Mesenchymal stem cell (in vitro differentiated cells and primary cell): ENCODE data around the gene ULBP1. TPM values are rescaled to one million over a fixed set of nuclear protein-coding genes. Genes with fewer than 3 reads are reported as not detected.

Experiments
- DNase-seq: peaks from one replicate; pipeline ENCODE4 v3.0.0-alpha.2; 2013
- H2AFZ ChIP-seq: one replicate; pipeline ENCODE4 v1.6.1; 2013; ENCODE audit warnings: low read depth, mild to moderate bottlenecking, control low read depth, inconsistent platforms, low read length, moderate library complexity
- H2AK5ac ChIP-seq: 2 replicates; pipeline ENCODE4 v1.6.1; 2013; ENCODE audit warnings: low read length, moderate library complexity, mild to moderate bottlenecking, inconsistent platforms; ENCODE audit not compliant: severe bottlenecking
- H2BK120ac ChIP-seq: one replicate; pipeline ENCODE4 v1.6.1; 2013; ENCODE audit warnings: low read depth, mild to moderate bottlenecking, inconsistent platforms, low read length, moderate library complexity
- H2BK12ac ChIP-seq, 2 experiments: one replicate each; pipeline ENCODE4 v1.6.1; 2013; ENCODE audit warnings: inconsistent platforms in 2 of 2, low read length in 2 of 2, mild to moderate bottlenecking in 2 of 2, moderate library complexity in 2 of 2, control low read depth in 1 of 2
- H2BK15ac ChIP-seq: one replicate; pipeline ENCODE4 v1.6.1; 2013; ENCODE audit warnings: mild to moderate bottlenecking, low read depth, inconsistent platforms; ENCODE audit not compliant: poor library complexity, severe bottlenecking
- H2BK5ac ChIP-seq: 2 replicates; pipeline ENCODE4 v1.6.1; 2013; ENCODE audit warnings: low read depth, mild to moderate bottlenecking, low read length, control low read depth, inconsistent platforms; ENCODE audit not compliant: poor library complexity, severe bottlenecking
- H3K14ac ChIP-seq, 2 experiments: one replicate each; pipeline ENCODE4 v1.6.1; 2013; ENCODE audit warnings: inconsistent platforms in 2 of 2, low read length in 2 of 2, control low read depth in 1 of 2, mild to moderate bottlenecking in 1 of 2, moderate library complexity in 1 of 2
- H3K18ac ChIP-seq, 2 experiments: one replicate each; pipeline ENCODE4 v1.6.1; 2013; ENCODE audit warnings: inconsistent platforms in 2 of 2, low read length in 2 of 2, control low read depth in 1 of 2, low read depth in 1 of 2, mild to moderate bottlenecking in 1 of 2
- H3K23ac ChIP-seq, 2 experiments: one replicate each; pipeline ENCODE4 v1.6.1; 2013; ENCODE audit warnings: inconsistent platforms in 2 of 2, low read length in 2 of 2, mild to moderate bottlenecking in 2 of 2, moderate library complexity in 2 of 2, control low read depth in 1 of 2
- H3K27ac ChIP-seq: 2 replicates; pipeline ENCODE4 v1.5.1; 2013; ENCODE audit warnings: mild to moderate bottlenecking, moderate library complexity, low read length, control low read depth, inconsistent platforms; ENCODE audit not compliant: poor library complexity, severe bottlenecking
- H3K27me3 ChIP-seq, 2 experiments: 2 replicates each; pipeline versions ENCODE4 v1.6.1 to v1.7.0; 2013; ENCODE audit warnings: low read length in 2 of 2, mild to moderate bottlenecking in 2 of 2, moderate library complexity in 2 of 2, control low read depth in 1 of 2, inconsistent platforms in 1 of 2; ENCODE audit not compliant: control insufficient read depth in 1 of 2, insufficient read depth in 1 of 2
- H3K36me3 ChIP-seq, 2 experiments: 2 replicates each; pipeline versions ENCODE4 v1.6.1 to v1.7.0; 2013; ENCODE audit warnings: low read length in 2 of 2, control low read depth in 1 of 2, inconsistent platforms in 1 of 2, low read depth in 1 of 2, mild to moderate bottlenecking in 1 of 2; ENCODE audit not compliant: insufficient read depth in 2 of 2, control insufficient read depth in 1 of 2
- H3K4ac ChIP-seq, 2 experiments: one replicate each; pipeline ENCODE4 v1.6.1; 2013; ENCODE audit warnings: inconsistent platforms in 2 of 2, low read length in 2 of 2, mild to moderate bottlenecking in 2 of 2, moderate library complexity in 2 of 2, control low read depth in 1 of 2, low read depth in 1 of 2
- H3K4me1 ChIP-seq: 2 replicates; pipeline ENCODE4 v1.6.1; 2013; ENCODE audit warnings: low read depth, low read length, control low read depth; ENCODE audit not compliant: control insufficient read depth, insufficient read depth
- H3K4me2 ChIP-seq: 2 replicates; pipeline ENCODE4 v1.6.1; 2013; ENCODE audit warnings: low read length, mild to moderate bottlenecking, inconsistent platforms; ENCODE audit not compliant: poor library complexity, severe bottlenecking
- H3K4me3 ChIP-seq, 2 experiments: 2 replicates each; pipeline versions ENCODE4 v1.5.1 to v1.7.0; 2013; ENCODE audit warnings: low read length in 2 of 2, mild to moderate bottlenecking in 2 of 2, control low read depth in 1 of 2, low read depth in 1 of 2; ENCODE audit not compliant: insufficient read depth in 1 of 2
- H3K79me1 ChIP-seq: replicated peaks from 2 replicates; pipeline ENCODE4 v1.6.1; 2013; ENCODE audit warnings: mild to moderate bottlenecking, control low read depth, low read length, inconsistent platforms; ENCODE audit not compliant: poor library complexity, severe bottlenecking
- H3K9ac ChIP-seq: 2 replicates; pipeline ENCODE4 v1.7.0; 2013; ENCODE audit warnings: mild to moderate bottlenecking, low read length, moderate library complexity
- H3K9me3 ChIP-seq: 2 replicates; pipeline ENCODE4 v1.7.0; 2013; ENCODE audit warnings: mild to moderate bottlenecking, low read length; ENCODE audit not compliant: control insufficient read depth
- H4K8ac ChIP-seq: one replicate; pipeline ENCODE4 v1.6.1; 2013; ENCODE audit warnings: inconsistent platforms, mild to moderate bottlenecking, low read length, moderate library complexity
- H4K91ac ChIP-seq: one replicate; pipeline ENCODE4 v1.6.1; 2013; ENCODE audit warnings: mild to moderate bottlenecking, low read length, inconsistent platforms
- WGBS: methylation state at CpG from one replicate; pipeline ENCODE4 v1.1.7; 2013; ENCODE audit warnings: mixed read lengths; 5-methylcytosine and 5-hydroxymethylcytosine counted together
- polyA plus RNA-seq, 2 experiments: library from polyadenylated mRNA; stranded (reverse); fragments of 200-250 nt; gene quantifications; one replicate each; pipeline ENCODE4 v1.2.3, GENCODE V29; 2013

Gene ULBP1
- polyA plus RNA-seq (2013, experiment 1 of 2) = 6.5 TPM
- polyA plus RNA-seq (2013, experiment 2 of 2) = 6.7 TPM

- no peak within 1 kb of the TSS for H2BK5ac ChIP-seq
- H3K4ac ChIP-seq = no peak within 1 kb of the TSS
- no peak within 1 kb of the TSS for H3K27ac ChIP-seq
- H2BK12ac ChIP-seq = peak within 1 kb of the TSS; percentile 52 to 74
- peak within 1 kb of the TSS in 1 of 2 experiments; percentile 93 for H3K14ac ChIP-seq
- H3K23ac ChIP-seq = peak within 1 kb of the TSS in 1 of 2 experiments; percentile 86
- peak within 1 kb of the TSS; percentile 82 for H3K4me2 ChIP-seq
- WGBS = under 1% methylated on average over 62 of the region's 69 CpGs
- peak within 1 kb of the TSS; percentile 61 for H4K8ac ChIP-seq
- no peak within 1 kb of the TSS for H2BK120ac ChIP-seq
- no peaks in the 10 kb centered on the region for H3K79me1 ChIP-seq
- no peak within 1 kb of the TSS for H4K91ac ChIP-seq
- no peak within 1 kb of the TSS for H2AK5ac ChIP-seq
- H2AFZ ChIP-seq = peak within 1 kb of the TSS; percentile 36
- peaks cover 60 to 90% of the 10 kb centered on the region in 2 experiments for H3K27me3 ChIP-seq
- H3K18ac ChIP-seq = no peak within 1 kb of the TSS
- peak within 1 kb of the TSS; percentile 55 to 72 for H3K4me3 ChIP-seq
- H3K36me3 ChIP-seq = no peaks in the 10 kb centered on the region
- H3K4me1 ChIP-seq = peaks cover 32% of the 10 kb centered on the region
- peak; percentile 86 for DNase-seq
- H3K9ac ChIP-seq = peak within 1 kb of the TSS; percentile 70
- H2BK15ac ChIP-seq = peak within 1 kb of the TSS; percentile 84
- no peaks in the 10 kb centered on the region for H3K9me3 ChIP-seq
Observed at GRCh38 chr6:149963462-149964307, at the start of gene ULBP1. Gene ULBP1, plus strand, starts transcription at chr6:149963943. Its CDS starts 107 bp downstream, at chr6:149964050.

GRCh38 chr6:149915970-149916865 is 47.5 kb upstream of the ULBP1 start:
- no peak for DNase-seq
- Histone ChIP-seq H3K4me2 (no peak overlapping the region), H3K23ac (no peak overlapping the region), H3K18ac (no peak overlapping the region), H4K91ac (no peak overlapping the region), H3K36me3 (peaks cover 0 to 4% of the 10 kb centered on the region in 2 experiments), H4K8ac (no peak overlapping the region), H2AFZ (no peak overlapping the region), H2BK15ac (no peak overlapping the region), H3K79me1 (no peaks in the 10 kb centered on the region), H3K4me3 (no peak overlapping the region), H3K14ac (no peak overlapping the region), H3K4me1 (no peaks in the 10 kb centered on the region), H3K27me3 (peaks cover 0 to 52% of the 10 kb centered on the region in 2 experiments), H2BK5ac (no peak overlapping the region), H3K27ac (no peak overlapping the region), H2AK5ac (no peak overlapping the region), H2BK12ac (no peak overlapping the region), H3K9me3 (no peaks in the 10 kb centered on the region), H3K9ac (no peak overlapping the region), H3K4ac (no peak overlapping the region), H2BK120ac (no peak overlapping the region)
- WGBS = 77% methylated on average over 10 of the region's 10 CpGs

- no peak overlapping the region for H3K4ac ChIP-seq
- H3K36me3 ChIP-seq = peaks cover 0 to 4% of the 10 kb centered on the region in 2 experiments
- H3K23ac ChIP-seq = no peak overlapping the region
- H3K4me1 ChIP-seq = peaks cover 5% of the 10 kb centered on the region
- H2AFZ ChIP-seq = no peak overlapping the region
- no peak overlapping the region for H4K8ac ChIP-seq
- H3K27ac ChIP-seq = no peak overlapping the region
- H2BK15ac ChIP-seq = no peak overlapping the region
- no peak for DNase-seq
- WGBS = 69% methylated on average over 2 of the region's 2 CpGs
- H2BK5ac ChIP-seq = no peak overlapping the region
- no peaks in the 10 kb centered on the region for H3K79me1 ChIP-seq
- no peak overlapping the region for H3K4me2 ChIP-seq
- no peak overlapping the region for H3K14ac ChIP-seq
- H3K27me3 ChIP-seq = peaks cover 0 to 59% of the 10 kb centered on the region in 2 experiments
- no peak overlapping the region for H3K9ac ChIP-seq
- no peak overlapping the region for H3K18ac ChIP-seq
- peak overlapping the region in 1 of 2 experiments; percentile 35 for H2BK12ac ChIP-seq
- no peak overlapping the region for H3K4me3 ChIP-seq
- no peak overlapping the region for H2BK120ac ChIP-seq
- no peaks in the 10 kb centered on the region for H3K9me3 ChIP-seq
- no peak overlapping the region for H4K91ac ChIP-seq
- no peak overlapping the region for H2AK5ac ChIP-seq
Observed at GRCh38 chr6:149917679-149918078, 46.1 kb upstream of the ULBP1 start.
